HG03139 (cell line): ENCODE results near the gene PRM1.

Experiments used
- ATAC-seq: cut with Tn5 transposase; IDR thresholded peaks from one replicate; pipeline ENCODE4 v1.9.1; 2021; ENCODE audit not compliant: unreplicated experiment

PRM1 gene

DNA sequence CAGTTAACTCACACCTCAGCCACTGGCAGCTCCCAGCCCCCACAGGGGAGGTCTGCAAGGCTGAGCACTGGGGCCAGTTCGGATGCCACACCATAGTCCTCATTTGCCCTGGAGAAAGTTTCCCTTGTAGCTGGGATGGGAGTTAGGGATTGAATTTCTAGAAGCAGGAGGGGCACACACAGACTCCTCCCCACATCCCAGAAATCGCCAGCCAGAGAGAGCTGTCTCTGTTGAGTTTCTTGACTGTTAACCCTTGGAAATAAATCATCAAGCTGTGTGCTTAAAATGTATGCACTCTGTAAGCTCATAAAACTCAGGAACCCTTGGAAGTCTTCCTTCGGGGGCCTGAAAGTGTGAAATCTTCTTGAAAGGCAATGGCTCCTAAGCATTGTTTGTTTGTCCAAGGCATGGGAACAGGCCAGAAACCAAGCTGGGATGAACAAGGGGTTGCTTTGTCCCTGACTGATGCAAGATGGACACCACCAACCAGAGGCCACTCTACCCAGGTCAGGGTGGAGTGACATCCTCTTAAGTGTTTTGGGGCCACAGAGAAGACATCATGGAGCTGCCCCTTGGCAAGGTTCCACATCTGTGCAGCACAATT, 7.3 kb downstream of the PRM1 start:
- ATAC-seq: no peak

DNA sequence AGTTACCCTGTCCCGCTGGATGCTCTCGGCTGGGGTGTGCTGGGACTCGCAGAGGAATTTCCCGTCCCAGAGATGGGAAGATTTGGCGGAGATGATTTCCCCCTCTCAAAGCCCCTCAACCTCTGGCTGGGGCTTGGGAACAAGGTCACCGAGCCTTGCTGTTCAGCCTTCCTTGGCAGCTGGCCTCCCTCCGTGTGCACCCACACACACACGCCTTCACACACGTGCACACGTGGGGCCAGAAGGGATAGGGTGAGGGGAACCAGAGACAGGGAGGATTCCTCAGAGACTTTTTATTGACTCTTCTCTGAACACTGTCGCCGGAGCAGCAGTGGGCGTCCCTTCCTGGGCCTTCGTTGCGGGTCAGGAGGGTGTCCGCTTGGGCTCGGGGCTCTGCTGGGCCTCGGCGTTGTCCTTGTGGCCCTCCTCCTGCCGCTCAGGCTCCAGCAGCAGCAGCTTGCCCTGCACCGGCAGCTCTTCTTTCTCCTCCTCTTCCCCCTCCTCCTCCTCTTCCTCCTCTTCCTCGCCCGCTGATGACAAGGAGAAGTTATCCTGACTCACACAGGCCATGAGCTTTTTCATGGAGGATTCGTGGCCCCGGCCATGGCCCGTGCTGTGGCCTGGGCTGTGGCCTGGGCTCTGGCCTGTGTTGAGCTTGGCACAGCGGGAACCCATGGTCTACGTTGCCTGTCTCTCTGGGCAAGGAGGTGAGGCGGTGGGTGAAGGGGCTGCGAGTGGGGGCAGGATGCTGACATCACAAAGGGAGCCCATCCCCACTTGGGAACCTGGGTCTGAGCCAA, 8.0 kb downstream of the PRM1 start, which contains the start of gene PRM3:
TSS of gene PRM3 (minus strand) at position 709 of the 800 bp plus-strand sequence. CDS start at position 675, 34 bp downstream.
- ATAC-seq: no peak

DNA sequence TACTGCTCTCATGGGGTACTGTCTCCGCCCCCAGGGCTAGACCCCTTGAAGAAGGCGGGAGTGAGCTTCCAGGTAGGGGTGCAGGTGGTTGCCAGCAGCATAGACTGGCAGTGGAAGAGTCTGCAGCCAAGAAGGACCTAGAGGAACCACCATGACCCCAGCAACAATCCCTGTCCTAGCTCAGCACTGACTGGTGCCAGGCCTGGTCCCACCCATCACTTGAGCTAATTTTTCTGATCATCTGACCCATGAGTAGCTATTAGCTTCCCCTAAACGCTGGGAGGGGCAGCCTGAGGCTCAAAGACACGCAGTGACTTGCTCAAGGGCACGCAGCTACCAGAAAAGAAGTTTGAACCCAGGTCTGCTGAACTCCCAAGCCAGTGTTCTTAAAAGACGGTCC, 8.6 kb downstream of the PRM1 start:
- ATAC-seq: no peak

DNA sequence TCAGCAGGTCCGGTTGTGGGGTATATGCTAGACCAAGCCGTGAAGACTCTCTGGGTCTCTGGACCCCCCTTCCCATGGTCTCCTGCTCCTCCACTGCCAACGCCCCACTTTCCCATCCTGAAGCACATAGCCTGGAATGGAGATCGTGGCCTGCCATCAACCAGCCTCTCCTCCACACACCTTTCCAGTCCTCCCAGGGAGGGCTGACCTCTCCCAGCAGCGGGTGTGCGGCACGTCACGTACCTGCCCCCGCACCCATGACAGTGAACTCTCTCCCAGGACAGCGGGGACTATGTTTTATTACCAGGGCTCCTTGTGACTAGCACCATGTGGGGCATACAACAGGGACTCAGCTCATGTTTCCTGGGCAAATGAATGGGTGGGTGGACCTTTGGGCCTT, 9.5 kb downstream of the PRM1 start:
- ATAC-seq: no peak

DNA sequence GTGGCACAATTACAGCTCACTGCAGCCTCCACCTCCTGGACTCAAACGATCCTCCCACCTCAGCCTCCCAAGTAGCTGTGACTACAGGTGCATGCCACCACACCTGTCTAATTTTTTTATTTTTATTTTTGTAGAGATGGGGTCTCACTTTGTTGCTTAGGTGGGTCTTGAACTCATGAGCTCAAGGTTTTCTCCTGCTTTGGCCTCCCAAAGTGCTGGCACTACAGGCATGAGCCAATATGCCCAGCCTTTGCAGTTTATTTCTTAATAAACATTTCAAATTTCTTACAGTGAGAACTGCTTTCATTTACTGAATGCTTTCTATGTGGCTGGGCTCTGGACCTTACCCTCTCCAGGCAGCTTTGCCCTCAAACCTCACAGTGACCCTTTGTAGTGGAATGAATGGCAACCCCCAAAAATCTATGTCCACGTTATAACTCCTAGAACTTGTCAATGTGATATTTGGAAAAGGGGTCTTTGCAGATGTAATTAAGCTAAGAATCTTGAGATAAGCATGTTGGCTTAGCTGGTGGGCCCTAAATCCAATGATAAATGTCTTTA, 10.4 kb downstream of the PRM1 start:
- no peak for ATAC-seq

DNA sequence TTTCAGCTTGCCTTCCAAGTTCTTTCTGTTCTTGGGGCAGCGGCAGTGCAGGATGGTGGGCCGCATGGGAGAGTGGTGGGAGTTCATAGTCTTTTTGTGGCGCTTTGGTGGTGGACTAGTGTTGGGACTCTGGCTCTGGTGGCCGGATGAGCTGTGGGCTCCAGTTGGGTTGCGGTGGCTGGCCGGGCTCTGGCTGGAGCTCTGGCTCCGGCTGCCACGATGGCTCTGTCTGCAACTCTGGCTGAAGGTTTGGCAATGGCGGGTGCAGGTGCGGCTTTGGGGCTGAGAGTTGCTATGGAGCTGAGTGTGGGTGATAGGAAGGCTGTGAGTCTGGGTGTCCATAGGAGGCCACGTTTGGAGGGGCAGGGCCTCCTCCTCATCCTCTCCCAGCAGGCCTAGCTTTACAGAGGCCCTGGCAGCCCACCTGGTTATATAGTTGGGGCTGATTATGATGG, 12.2 kb downstream of the PRM1 start, which contains the start of gene TNP2:
TSS of gene TNP2 (minus strand) at position 405 of the 455 bp plus-strand sequence. CDS start at position 342, 63 bp downstream.
- no peak for ATAC-seq

DNA sequence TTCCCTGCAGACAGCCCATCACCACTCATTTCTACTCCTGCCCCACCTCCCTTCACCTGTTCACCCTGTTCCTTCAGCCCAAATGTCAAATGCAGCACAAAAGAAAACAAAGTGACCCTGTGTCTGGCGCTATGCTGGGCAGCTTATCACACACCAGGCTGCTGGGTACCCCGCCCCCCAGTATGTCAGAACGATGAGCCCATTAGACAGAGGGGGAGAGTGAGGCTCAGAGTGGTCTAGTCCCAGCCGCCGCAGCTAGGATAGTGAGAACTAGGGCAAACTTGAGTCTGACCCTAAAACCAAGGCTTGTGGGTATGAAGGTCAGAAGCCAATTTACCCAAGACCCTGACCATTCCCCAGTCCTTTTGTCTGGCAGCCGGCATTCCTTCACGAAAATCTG, 16.0 kb downstream of the PRM1 start:
- ATAC-seq: no peak

DNA sequence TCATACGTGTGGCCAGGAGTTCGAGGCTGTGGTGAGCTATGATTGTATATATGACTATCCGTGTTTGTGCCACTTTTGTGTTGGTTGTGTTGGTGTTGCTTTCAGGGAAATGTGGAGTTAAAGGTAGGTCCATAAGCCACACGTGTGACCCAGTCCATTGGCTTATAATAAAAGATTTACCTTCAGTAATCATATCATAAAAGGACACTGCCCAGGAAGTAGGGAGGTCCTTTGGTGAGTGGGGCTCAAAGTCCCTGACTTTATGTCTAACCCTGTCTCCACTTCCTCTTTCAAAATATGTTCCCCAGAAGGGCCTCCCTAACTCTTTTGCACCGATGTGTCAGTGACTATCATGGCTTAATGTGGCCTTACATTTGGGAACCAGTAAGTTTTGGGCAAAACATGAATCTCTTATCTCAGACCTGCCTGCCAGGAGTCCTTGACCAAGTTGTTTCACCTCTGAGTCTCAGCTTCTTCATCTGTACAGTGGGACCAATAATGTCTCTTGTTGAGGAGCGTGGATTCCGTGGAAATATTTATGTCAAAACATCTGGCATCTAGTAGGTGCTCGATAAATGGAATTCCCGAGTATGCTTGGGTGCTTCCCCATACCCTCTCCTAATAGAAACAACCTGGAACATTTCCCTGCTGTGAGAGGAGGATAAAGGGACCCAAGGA, 16.8 kb downstream of the PRM1 start:
- ATAC-seq: no peak

DNA sequence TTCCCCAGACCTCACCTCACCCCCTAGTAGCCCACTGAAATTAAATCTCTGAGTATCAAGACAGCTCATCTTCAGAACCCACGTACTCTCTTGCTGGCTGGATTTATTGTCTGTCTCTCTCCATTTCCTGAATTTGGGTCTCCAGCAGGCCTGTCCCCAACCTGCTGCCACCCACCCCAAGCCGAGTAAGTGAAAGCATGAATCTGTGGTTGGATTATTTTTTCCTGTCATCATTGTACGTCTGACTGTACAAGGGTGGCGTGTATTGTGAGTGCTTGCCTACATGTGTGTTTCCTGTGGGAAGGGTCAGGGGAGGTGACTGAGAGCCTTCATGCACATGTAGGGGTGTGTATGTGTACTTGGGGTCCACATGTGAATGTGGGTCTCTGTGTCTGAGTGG, 17.4 kb downstream of the PRM1 start:
- no peak for ATAC-seq

DNA sequence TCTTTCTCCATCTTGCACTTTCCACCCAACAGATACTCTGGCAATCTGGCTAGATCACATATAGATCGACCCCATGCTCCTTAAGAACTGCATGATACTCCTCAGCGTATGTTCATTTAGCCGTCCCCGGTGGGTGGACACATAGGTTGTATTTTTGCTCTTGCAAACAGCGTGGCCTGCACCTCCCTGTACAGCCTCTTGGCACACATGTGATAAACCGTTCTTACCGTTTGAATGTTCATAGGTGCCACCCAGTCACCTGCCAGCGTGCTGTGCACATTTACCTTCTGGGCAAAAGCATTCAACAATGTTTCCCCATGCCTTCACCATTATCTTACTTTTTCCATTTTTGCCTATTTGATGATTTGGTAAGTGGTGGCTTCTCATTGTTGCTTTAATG, 18.2 kb downstream of the PRM1 start:
- no peak for ATAC-seq

DNA sequence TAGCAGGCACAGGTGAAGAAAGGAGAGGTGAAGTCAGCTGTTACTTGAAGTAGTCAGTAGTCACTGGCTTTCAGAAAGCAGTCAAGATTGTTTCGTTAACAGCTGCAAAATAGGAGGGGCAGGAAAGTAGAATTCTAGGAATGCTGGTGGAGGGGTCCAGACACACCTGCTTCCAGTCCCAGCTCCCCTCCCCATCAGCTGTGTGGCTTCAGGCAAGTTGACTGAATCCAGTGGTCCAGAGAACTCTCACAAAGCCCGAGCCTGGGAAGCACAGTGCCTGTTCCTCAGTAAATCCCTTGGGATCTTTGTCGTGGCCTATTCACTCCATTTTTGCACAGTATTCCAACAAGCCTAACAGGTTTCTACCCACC, 20.5 kb downstream of the PRM1 start:
- no peak for ATAC-seq

DNA sequence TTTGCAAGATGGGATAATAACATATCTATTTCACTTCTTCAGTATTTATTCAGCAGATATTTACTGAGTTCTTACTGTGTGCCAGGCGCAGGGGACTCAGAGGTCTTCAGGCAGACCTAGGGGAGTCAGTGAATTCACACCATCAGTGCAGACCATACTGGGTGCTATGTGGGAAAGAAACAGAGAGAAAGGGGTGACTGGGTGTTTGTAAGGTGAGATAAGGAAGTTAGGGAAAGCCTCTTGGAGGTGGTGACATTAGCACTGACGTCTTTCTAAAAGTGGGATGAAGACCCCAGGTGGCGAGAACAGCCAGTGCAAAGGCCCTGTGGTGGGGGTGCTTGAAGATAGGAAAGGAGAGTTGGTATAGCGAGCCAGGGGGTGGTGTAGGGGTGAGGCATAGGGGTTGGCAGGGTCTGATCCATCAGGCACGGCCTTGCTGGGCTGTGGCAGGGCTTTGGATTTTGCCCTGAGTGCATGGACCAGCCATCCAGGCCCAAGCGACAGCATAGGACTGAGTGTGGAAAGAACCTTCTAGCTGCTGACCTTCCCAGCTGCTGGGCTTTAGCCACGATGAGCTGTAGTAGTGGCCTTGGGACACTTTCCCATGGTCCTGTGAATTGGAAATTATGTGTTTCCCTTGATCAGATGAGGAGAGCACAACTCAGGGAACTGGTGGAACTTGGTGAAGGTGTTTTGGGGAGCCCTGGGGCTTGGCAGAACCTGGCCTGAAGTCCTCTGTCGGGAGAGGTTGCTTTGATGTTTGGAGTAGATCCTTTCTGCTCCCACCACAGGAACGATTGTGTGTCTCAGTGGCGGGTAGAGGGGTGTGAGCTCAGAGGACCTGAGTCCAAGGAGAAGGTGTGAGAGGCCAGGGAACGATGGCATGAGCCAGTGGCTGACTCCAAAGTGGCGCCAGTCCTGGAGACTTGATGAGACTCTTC, 21.2 kb downstream of the PRM1 start:
- ATAC-seq: no peak

DNA sequence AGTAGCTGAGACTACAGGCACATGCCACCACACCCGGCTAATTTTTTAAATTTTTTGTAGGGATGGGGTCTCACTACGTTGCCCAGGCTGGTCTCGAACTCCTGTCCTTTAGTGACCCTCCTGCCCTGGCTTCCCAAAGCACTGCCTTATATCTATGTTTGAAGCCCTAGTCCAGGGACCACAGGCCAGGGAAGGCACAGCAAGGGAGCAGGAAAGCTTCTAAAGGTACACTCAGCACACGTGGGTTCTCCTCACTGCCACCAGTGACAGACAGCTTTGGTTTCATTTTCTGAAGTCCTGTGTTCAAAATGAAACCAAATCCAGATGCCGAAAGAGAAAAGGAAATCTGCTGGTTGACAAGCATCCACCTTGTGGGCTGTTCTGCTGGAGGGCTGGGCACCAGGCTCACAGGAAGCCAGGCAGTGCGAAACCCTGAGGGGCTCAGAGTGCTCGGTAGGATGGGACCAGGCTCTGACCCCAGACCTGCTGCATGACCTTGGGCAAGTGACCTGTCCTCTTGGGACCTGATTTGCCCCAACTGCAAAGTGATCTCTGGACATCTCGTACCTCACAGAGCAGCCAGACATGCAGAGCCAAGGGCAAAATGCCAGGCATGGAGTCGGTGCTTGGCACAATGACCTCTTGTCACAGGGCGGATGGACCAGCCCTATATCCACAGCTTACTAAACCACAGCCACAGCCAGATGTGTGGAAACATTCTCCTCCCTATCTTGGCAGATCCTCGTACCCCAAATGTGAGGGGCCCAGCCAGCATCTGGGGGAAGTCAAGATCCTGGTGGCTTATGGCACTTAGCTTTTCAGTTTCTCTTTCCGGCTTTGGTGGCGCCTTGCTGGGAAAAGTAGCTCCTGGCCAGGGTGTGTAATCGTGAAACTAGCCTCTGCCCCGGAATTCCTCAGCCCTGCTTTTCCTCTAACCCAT, 22.3 kb downstream of the PRM1 start:
- ATAC-seq: no peak

DNA sequence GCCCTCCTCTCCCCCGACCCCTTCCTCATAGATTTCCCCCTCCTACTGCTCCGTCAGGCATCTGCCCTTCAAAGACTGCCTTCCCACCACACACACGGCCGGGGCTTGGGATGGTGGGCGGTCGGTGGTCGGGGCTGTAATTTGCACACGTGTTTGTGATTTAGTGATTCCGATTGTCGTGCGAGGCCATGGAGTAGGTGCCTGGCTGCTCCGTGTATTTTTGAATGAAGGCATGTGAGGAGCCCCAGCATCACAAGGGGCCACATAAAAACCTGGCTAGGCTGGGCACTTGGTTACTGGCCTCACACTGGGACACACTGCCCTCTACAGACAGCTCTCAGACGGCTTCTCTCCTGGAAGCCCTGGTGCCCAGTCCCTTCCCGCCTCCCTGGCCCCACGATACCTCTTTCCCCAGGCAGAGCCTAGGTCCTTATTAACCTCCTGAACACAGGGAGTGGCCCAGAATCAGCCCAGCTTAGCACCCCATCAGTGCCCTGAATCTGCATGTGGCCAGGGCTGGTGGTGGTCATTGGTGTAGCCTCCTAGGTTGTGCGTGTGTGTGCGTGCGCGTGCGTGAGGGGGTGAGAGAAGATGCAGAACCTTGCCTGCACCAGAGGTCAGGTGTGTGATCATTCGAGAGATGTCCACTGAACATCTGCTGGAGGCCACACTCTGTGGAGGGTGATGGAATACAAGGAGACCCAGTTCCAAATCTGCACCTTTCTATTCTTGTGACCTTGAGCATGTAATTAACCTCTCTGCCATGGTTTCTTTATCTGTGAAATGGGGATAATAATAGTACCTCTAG, 23.8 kb downstream of the PRM1 start:
- no peak for ATAC-seq

DNA sequence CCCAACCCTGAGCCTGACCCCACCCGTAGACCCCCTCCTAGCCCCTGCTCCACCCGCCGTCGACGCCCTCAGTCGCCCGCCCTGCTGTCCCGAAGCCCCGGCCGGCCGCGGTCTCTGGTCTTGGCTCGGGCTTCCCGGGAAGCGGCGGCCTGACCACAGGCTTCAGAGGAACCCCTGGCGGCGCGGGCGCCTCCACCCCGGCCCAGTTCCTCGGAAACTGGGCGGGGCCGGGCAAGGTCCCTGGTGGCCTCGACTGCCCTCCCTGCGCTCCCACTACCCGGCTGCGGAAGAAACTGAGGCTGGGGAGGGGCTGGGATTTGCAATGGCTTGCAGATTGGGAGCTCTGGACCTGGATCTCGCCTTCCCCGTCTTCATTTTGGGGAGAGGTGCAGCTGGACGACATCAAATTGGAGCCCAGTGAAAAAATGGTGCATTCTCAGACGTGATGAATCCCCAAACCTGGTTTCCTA, 24.4 kb downstream of the PRM1 start:
- no peak for ATAC-seq

DNA sequence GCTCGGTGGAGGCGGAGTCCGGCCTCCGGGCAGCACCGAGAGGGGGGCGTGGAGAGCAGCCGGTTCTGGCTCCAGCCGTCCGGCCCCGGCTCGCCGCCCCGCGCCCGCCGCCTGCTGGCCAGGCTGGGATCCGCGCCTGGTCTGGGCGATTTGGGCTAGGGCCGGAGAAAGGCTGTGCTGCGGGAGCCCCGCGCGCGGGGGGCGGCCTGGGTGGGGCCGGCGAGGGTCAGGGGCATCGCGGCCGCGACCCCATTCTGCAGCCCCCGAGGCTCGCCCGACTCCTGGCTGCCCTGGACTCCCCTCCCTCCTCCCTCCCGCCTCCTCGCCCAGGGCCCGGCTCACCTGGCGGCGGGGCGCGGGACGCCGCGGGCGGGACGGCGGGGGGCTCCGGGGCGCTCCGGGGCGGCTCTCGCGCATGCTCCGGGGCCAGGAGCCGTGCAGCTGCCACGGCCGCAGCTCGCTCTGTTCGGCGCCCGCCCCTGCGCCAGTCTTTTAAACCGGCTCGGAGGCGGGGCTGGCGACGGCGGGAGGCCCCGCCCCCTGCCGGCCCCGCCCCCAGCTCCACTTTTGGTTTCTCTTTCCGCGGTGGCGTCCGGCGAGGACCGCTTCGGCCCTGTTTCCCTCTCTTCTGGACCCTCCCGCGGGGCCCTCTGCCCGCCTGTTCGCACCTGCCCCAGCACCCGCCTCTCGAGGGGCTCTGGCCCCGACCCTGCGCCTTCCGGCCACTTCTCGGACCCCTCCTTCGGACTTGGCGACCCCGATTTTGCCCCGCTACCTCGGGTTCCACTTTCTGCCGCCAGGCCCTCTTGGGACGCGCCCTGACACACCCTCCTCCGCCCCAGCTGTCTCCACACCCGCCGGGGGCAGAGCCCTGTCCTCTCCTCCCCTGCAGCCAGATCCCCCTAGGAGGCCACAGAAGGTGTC, 25.1 kb downstream of the PRM1 start, which contains the start of gene SOCS1:
TSS of gene SOCS1 (minus strand) at position 468 of the 924 bp plus-strand sequence. CDS start 726 bp downstream, outside the sequence.
- peak; percentile 44 for ATAC-seq
